GM12878 (cell line): ENCODE measurements around the gene CLPTM1L. TPM values are rescaled to one million over a fixed set of nuclear protein-coding genes. Genes with fewer than 3 reads are reported as not detected.

Experiments
- BMI1 ChIP-seq: fragments of 450-650 bp; IDR thresholded peaks from 2 replicates; pipeline ENCODE4 v1.6.1; 2016; ENCODE audit warnings: mild to moderate bottlenecking, moderate library complexity, borderline replicate concordance
- CHD1 ChIP-seq: IDR thresholded peaks from 2 replicates; pipeline ENCODE4 v1.6.1; 2012; ENCODE audit warnings: low read depth, low read length, improper control_type of control experiment
- EP300 ChIP-seq, 2 experiments: fragments of 150-350 bp in 1 of 2; IDR thresholded peaks; 2 replicates each; pipeline ENCODE4 v1.6.1; 2011 to 2012; ENCODE audit warnings: low read depth in 2 of 2, low read length in 2 of 2, borderline replicate concordance in 1 of 2, improper control_type of control experiment in 1 of 2, inconsistent platforms in 1 of 2; ENCODE audit not compliant: control insufficient read depth in 1 of 2
- FOS ChIP-seq: IDR thresholded peaks from 3 replicates; pipeline ENCODE4 v1.6.1; 2011; ENCODE audit warnings: borderline replicate concordance; ENCODE audit not compliant: insufficient read length; ENCODE audit errors: extremely low read depth
- FOXK2 ChIP-seq: fragments of 450-650 bp; IDR thresholded peaks from 2 replicates; pipeline ENCODE4 v1.6.1; 2017; ENCODE audit warnings: mild to moderate bottlenecking, moderate library complexity
- HCFC1 ChIP-seq: fragments of 150-350 bp; IDR thresholded peaks from 2 replicates; pipeline ENCODE4 v1.6.1; 2014; ENCODE audit warnings: low read length
- MEF2A ChIP-seq: IDR thresholded peaks from 2 replicates; pipeline ENCODE4 v1.6.1; 2011; ENCODE audit warnings: low read depth, mild to moderate bottlenecking, low read length, moderate library complexity; ENCODE audit not compliant: insufficient read depth
- NFYA ChIP-seq: IDR thresholded peaks from 2 replicates; pipeline ENCODE4 v1.6.1; 2011; ENCODE audit warnings: low read depth, mild to moderate bottlenecking, low read length, improper control_type of control experiment, borderline replicate concordance
- NR2C1 ChIP-seq: fragments of 450-650 bp; IDR thresholded peaks from 2 replicates; pipeline ENCODE4 v1.6.1; 2017; ENCODE audit warnings: antibody characterized with exemption, mild to moderate bottlenecking, moderate library complexity
- PML ChIP-seq: IDR thresholded peaks from 2 replicates; pipeline ENCODE4 v1.6.1; 2012; ENCODE audit warnings: low read length, inconsistent platforms
- POU2F2 ChIP-seq: IDR thresholded peaks from 3 replicates; pipeline ENCODE4 v1.6.1; 2011; ENCODE audit warnings: low read depth, mild to moderate bottlenecking, low read length, borderline replicate concordance
- RB1 ChIP-seq: fragments of 450-650 bp; formaldehyde crosslinking; IDR thresholded peaks from 2 replicates; pipeline ENCODE4 v1.6.1; 2017; ENCODE audit warnings: mild to moderate bottlenecking, borderline replicate concordance
- TCF3 ChIP-seq: IDR thresholded peaks from 2 replicates; pipeline ENCODE4 v1.6.1; 2012; ENCODE audit warnings: low read depth, mild to moderate bottlenecking, low read length, borderline replicate concordance; ENCODE audit not compliant: insufficient read depth
- polyA plus RNA-seq, 11 experiments: library from polyadenylated mRNA; depleted of rRNA in 4 of 11; unstranded in 6 of 11; stranded (reverse) in 5 of 11; fragments of >200 nt; fragmentation: Nextera tagmentation in 4 of 11; fragmentation: Illumina TruSeq in 1 of 11; extraction: Ambion mirVana in 4 of 11; extraction: Trizol in 1 of 11; gene quantifications; 1 replicate in 1 of 11; 2 replicates in 10 of 11; pipeline versions ENCODE4 v1.2.1 to v1.2.3, GENCODE V29; 2011 to 2016; ENCODE audit warnings: inconsistent platforms in 2 of 11, missing spikeins in 2 of 11, low read depth in 1 of 11
- total RNA-seq, 4 experiments: library from RNA; depleted of rRNA in 3 of 4; stranded (reverse); fragments of >200 nt in 3 of 4; fragmentation: Illumina TruSeq in 1 of 4; extraction: Trizol in 1 of 4; gene quantifications; 2 replicates each; pipeline versions ENCODE4 v1.2.1 to v1.2.3, GENCODE V29; 2013 to 2021
- TF ChIP-seq, protein P1 (sequence below): fragments of 450-650 bp; IDR thresholded peaks from 2 replicates; pipeline ENCODE4 v1.6.1; 2017; ENCODE audit warnings: antibody characterized with exemption, mild to moderate bottlenecking, moderate library complexity
- TF ChIP-seq, protein P2 (sequence below): fragments of 450-650 bp; IDR thresholded peaks from 2 replicates; pipeline ENCODE4 v1.6.1; 2018; ENCODE audit warnings: mild to moderate bottlenecking, low read depth, moderate library complexity; ENCODE audit not compliant: partially characterized antibody
- TF ChIP-seq, protein P3 (sequence below): IDR thresholded peaks from 2 replicates; pipeline ENCODE4 v1.6.1; 2012; ENCODE audit warnings: improper control_type of control experiment, low read depth, low read length; ENCODE audit not compliant: insufficient replicate concordance

The CLPTM1L gene
- total and polyA plus RNA-seq, 10 of the 15 experiments (the other 5 are each of a cell fraction or from before 2014, with no cell fraction given), result 2.9 to 278 (median 135) TPM

DNA sequence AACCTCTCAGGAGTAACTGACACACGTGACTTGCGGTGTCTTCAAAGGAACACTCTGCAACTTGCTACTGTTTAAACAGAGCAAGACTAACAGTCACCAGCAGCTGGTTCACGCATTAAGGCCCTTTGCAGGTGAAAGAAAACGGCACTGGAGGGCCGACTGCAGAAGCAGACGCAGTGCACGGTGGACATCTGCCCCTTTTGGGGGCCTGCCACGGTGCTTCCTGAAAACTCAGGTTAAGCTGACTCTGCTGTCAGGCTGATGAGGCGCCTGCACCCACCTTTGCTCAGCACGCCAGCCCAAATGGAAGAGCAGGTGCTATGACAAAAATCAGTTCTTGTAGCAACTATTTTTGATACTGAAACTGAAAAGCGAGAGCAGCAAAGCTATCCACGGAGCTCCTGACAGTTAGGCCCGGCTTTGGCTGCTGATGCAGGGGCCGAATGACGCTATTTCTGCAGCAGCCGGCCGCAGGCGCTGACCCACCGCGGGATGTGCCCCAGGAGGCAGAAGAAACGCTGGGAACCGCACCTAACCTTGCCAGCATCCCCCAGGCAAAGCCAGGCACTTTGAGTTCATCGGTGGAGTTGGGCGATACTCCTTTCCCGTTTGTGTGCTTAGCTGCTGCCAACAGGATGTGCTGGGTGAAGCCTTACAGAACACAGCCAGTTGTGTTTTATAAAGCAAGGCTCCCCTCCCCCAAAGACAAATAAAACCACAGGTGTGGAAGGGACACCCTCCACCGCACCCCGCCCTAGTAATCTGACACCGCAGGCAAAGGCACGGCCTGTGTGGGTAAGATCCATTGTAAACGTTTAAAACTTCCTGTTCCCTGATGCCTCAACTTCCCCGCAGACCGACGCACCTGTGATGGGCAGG, 29.0 kb downstream of the CLPTM1L start (continued):
- TF ChIP-seq NR2C1 (no peak), NFYA (no peak), RB1 (peak; percentile 14; the same call in 1 of the 2 replicates), EP300 (IDR thresholded peaks at IDR 0.05; ENCODE audit: borderline replicate concordance in 1 of 2, control insufficient read depth in 1 of 2, low read depth in 2 of 2, low read length in 2 of 2) (peak; percentile 68 to 97; a peak in 3 of 4 replicates), POU2F2 (peak; percentile 56; the same call in 1 of the 3 replicates), PML (peak; percentile 48; the same call in 1 of the 2 replicates), TCF3 (peak; percentile 98), FOXK2 (no peak), MEF2A (peak; percentile 96), HCFC1 (no peak), BMI1 (no peak), FOS (no peak), CHD1 (no peak)
- TF ChIP-seq, protein P1, sequence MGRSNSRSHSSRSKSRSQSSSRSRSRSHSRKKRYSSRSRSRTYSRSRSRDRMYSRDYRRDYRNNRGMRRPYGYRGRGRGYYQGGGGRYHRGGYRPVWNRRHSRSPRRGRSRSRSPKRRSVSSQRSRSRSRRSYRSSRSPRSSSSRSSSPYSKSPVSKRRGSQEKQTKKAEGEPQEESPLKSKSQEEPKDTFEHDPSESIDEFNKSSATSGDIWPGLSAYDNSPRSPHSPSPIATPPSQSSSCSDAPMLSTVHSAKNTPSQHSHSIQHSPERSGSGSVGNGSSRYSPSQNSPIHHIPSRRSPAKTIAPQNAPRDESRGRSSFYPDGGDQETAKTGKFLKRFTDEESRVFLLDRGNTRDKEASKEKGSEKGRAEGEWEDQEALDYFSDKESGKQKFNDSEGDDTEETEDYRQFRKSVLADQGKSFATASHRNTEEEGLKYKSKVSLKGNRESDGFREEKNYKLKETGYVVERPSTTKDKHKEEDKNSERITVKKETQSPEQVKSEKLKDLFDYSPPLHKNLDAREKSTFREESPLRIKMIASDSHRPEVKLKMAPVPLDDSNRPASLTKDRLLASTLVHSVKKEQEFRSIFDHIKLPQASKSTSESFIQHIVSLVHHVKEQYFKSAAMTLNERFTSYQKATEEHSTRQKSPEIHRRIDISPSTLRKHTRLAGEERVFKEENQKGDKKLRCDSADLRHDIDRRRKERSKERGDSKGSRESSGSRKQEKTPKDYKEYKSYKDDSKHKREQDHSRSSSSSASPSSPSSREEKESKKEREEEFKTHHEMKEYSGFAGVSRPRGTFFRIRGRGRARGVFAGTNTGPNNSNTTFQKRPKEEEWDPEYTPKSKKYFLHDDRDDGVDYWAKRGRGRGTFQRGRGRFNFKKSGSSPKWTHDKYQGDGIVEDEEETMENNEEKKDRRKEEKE, result no peak
- TF ChIP-seq, protein P2, sequence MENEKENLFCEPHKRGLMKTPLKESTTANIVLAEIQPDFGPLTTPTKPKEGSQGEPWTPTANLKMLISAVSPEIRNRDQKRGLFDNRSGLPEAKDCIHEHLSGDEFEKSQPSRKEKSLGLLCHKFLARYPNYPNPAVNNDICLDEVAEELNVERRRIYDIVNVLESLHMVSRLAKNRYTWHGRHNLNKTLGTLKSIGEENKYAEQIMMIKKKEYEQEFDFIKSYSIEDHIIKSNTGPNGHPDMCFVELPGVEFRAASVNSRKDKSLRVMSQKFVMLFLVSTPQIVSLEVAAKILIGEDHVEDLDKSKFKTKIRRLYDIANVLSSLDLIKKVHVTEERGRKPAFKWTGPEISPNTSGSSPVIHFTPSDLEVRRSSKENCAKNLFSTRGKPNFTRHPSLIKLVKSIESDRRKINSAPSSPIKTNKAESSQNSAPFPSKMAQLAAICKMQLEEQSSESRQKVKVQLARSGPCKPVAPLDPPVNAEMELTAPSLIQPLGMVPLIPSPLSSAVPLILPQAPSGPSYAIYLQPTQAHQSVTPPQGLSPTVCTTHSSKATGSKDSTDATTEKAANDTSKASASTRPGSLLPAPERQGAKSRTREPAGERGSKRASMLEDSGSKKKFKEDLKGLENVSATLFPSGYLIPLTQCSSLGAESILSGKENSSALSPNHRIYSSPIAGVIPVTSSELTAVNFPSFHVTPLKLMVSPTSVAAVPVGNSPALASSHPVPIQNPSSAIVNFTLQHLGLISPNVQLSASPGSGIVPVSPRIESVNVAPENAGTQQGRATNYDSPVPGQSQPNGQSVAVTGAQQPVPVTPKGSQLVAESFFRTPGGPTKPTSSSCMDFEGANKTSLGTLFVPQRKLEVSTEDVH, result peak; percentile 56
- TF ChIP-seq, protein P3, sequence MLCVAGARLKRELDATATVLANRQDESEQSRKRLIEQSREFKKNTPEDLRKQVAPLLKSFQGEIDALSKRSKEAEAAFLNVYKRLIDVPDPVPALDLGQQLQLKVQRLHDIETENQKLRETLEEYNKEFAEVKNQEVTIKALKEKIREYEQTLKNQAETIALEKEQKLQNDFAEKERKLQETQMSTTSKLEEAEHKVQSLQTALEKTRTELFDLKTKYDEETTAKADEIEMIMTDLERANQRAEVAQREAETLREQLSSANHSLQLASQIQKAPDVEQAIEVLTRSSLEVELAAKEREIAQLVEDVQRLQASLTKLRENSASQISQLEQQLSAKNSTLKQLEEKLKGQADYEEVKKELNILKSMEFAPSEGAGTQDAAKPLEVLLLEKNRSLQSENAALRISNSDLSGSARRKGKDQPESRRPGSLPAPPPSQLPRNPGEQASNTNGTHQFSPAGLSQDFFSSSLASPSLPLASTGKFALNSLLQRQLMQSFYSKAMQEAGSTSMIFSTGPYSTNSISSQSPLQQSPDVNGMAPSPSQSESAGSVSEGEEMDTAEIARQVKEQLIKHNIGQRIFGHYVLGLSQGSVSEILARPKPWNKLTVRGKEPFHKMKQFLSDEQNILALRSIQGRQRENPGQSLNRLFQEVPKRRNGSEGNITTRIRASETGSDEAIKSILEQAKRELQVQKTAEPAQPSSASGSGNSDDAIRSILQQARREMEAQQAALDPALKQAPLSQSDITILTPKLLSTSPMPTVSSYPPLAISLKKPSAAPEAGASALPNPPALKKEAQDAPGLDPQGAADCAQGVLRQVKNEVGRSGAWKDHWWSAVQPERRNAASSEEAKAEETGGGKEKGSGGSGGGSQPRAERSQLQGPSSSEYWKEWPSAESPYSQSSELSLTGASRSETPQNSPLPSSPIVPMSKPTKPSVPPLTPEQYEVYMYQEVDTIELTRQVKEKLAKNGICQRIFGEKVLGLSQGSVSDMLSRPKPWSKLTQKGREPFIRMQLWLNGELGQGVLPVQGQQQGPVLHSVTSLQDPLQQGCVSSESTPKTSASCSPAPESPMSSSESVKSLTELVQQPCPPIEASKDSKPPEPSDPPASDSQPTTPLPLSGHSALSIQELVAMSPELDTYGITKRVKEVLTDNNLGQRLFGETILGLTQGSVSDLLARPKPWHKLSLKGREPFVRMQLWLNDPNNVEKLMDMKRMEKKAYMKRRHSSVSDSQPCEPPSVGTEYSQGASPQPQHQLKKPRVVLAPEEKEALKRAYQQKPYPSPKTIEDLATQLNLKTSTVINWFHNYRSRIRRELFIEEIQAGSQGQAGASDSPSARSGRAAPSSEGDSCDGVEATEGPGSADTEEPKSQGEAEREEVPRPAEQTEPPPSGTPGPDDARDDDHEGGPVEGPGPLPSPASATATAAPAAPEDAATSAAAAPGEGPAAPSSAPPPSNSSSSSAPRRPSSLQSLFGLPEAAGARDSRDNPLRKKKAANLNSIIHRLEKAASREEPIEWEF, result peak; percentile 24
